Prostate gland (tissue), 2 donors: Measurements from ENCODE around the gene DNAJB1. TPM values are rescaled to one million over a fixed set of nuclear protein-coding genes. Genes with fewer than 3 reads are reported as not detected.
"Not testable (repeated sequence)": the region's sequence is repeated elsewhere in the genome, so short reads cannot be mapped to it uniquely, and the experiment has no call there.

Source experiments
- DNase-seq: peaks from one replicate; pipeline ENCODE4 v3.0.0-alpha.2; 2019; ENCODE audit warnings: low spot score
- H3K27ac ChIP-seq, 2 donors: fragments of 200-600 bp; sonication (generic); 2 replicates each; pipeline ENCODE4 v1.5.1; 2017 to 2019
- H3K27me3 ChIP-seq: fragments of 200-600 bp; sonication (generic); replicated peaks from 2 replicates; pipeline ENCODE4 v1.5.1; 2019; ENCODE audit not compliant: insufficient read depth
- H3K36me3 ChIP-seq, 2 donors: fragments of 200-600 bp; sonication (generic); 1 replicate in 1 of 2; 2 replicates in 1 of 2; pipeline versions ENCODE4 v1.5.1 to v1.8.1; 2017 to 2019
- H3K4me1 ChIP-seq: fragments of 200-600 bp; sonication (generic); replicated peaks from 2 replicates; pipeline ENCODE4 v1.5.1; 2019
- H3K4me3 ChIP-seq, 2 donors: fragments of 200-600 bp; sonication (generic); 2 replicates each; pipeline ENCODE4 v1.5.1; 2017 to 2019
- H3K9me3 ChIP-seq: fragments of 200-600 bp; sonication (generic); 2 replicates; pipeline ENCODE4 v1.5.1; 2017
- CTCF ChIP-seq, 4 experiments: fragments of 200-600 bp in 2 of 4; fragments of 450-650 bp in 2 of 4; sonication (generic) in 2 of 4; IDR thresholded peaks; 1 replicate in 3 of 4; 2 replicates in 1 of 4; pipeline ENCODE4 v1.5.1; 2016 to 2019; ENCODE audit warnings: antibody characterized with exemption in 4 of 4, mild to moderate bottlenecking in 2 of 4, moderate library complexity in 2 of 4
- POLR2A ChIP-seq: fragments of 450-650 bp; IDR thresholded peaks from one replicate; pipeline ENCODE4 v1.6.1; 2016; ENCODE audit warnings: antibody characterized with exemption, mild to moderate bottlenecking
- POLR2AphosphoS5 ChIP-seq: sonication (generic); formaldehyde crosslinking; IDR thresholded peaks from one replicate; pipeline ENCODE4 v1.6.1; 2017; ENCODE audit warnings: antibody characterized with exemption
- WGBS: methylation state at CpG from one replicate; pipeline ENCODE4 v1.1.5; 2018; 5-methylcytosine and 5-hydroxymethylcytosine counted together
- intact Hi-C: fragments of 100-400 bp; cut with DNase I; formaldehyde crosslinking; loops from one replicate; pipeline ENCODE4 v1.14.2; 2022
- total RNA-seq, 2 donors: library from RNA; depleted of rRNA; stranded (reverse); fragments of >200 nt; gene quantifications; one replicate each; pipeline ENCODE4 v1.1.0, GENCODE V29; 2016

DNAJB1 gene
- total RNA-seq, 2 donors from 2014 or later = 91.6 to 108 TPM

- Histone ChIP-seq H3K4me3 (no peak overlapping the region), H3K27ac (peak overlapping the region; percentile 53 to 59), H3K9me3 (no peaks in the 10 kb centered on the region), H3K36me3 (no peaks in the 10 kb centered on the region), H3K4me1 (peaks cover 7% of the 10 kb centered on the region), H3K27me3 (no peaks in the 10 kb centered on the region)
- TF ChIP-seq POLR2AphosphoS5 = no peak
- no peak for TF ChIP-seq CTCF (IDR thresholded peaks at IDR 0.05)
- no peak for TF ChIP-seq POLR2A
- 57% methylated on average over 20 of the region's 21 CpGs for whole genome bisulfite sequencing
- intact Hi-C loops = no loop called here
- DNase-seq = peak; percentile 77
These were observed 26.9 kb upstream of the DNAJB1 start for GRCh38 chr19:14544977-14545715.

DNA sequence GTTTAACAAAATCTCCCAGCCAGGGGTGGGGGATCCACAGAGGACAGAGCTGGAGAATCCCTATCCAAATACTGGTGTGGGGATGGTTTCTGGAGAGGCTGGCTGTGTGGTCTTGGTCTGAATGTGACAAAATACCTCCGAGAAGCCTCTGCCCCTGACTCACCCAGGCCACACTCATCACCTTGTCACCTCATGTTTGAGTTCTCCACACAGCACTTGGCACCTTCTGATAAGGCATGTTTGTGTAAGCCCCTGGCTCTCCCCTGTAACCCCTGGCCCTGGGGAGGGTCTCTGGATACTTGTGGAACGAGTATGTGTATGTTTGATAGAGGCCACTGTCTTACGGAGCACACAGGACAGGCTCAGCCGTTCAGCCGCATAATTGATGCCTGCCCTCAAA, 25.9 kb upstream of the DNAJB1 start:
- Histone ChIP-seq H3K27me3 (no peaks in the 10 kb centered on the region), H3K4me1 (no peaks in the 10 kb centered on the region), H3K36me3 (no peaks in the 10 kb centered on the region), H3K27ac (no peak overlapping the region), H3K9me3 (no peaks in the 10 kb centered on the region), H3K4me3 (no peak overlapping the region)
- WGBS = 85% methylated on average over 5 of the region's 5 CpGs
- intact Hi-C loops = no loop called here
- TF ChIP-seq POLR2A = no peak
- TF ChIP-seq POLR2AphosphoS5 = no peak
- TF ChIP-seq CTCF (IDR thresholded peaks at IDR 0.05) = no peak
- no peak for DNase-seq

GRCh38 chr19:14542711-14543328, 24.6 kb upstream of the DNAJB1 start:
- no peak overlapping the region for H3K4me3 ChIP-seq
- no peaks in the 10 kb centered on the region for H3K27me3 ChIP-seq
- no peak for DNase-seq
- 55% methylated on average over 7 of the region's 7 CpGs for WGBS
- H3K9me3 ChIP-seq = no peaks in the 10 kb centered on the region
- H3K4me1 ChIP-seq = no peaks in the 10 kb centered on the region
- TF ChIP-seq POLR2AphosphoS5 (no peak), POLR2A (no peak), CTCF (IDR thresholded peaks at IDR 0.05) (no peak)
- H3K27ac ChIP-seq = no peak overlapping the region
- no peaks in the 10 kb centered on the region for H3K36me3 ChIP-seq
- intact Hi-C loops = no loop called here

GRCh38 chr19:14541979-14542378, 23.8 kb upstream of the DNAJB1 start:
- H3K9me3 ChIP-seq, DNase-seq, H3K27me3 ChIP-seq, intact Hi-C loops, H3K4me1 ChIP-seq, H3K4me3 ChIP-seq, H3K36me3 ChIP-seq, H3K27ac ChIP-seq: not testable (repeated sequence)
- 78% methylated on average over 5 of the region's 5 CpGs for WGBS

GRCh38 chr19:14540741-14541525, 22.7 kb upstream of the DNAJB1 start:
- H3K9me3 ChIP-seq = no peaks in the 10 kb centered on the region
- no peak overlapping the region for H3K27ac ChIP-seq
- no peaks in the 10 kb centered on the region for H3K4me1 ChIP-seq
- no peak overlapping the region for H3K4me3 ChIP-seq
- no peaks in the 10 kb centered on the region for H3K36me3 ChIP-seq
- DNase-seq = no peak
- intact Hi-C loops = no loop called here
- H3K27me3 ChIP-seq = no peaks in the 10 kb centered on the region
- 89% methylated on average over 19 of the region's 19 CpGs for WGBS
- TF ChIP-seq POLR2AphosphoS5 (no peak), CTCF (IDR thresholded peaks at IDR 0.05) (no peak), POLR2A (no peak)
